ENCODE results near the gene PXYLP1.
"Not testable (repeated sequence)": the region's sequence is repeated elsewhere in the genome, so short reads cannot be mapped to it uniquely, and the experiment has no call there.

The PXYLP1 gene

GRCh38 chr3:141231101-141231951 lies at the start of gene PXYLP1:
Gene PXYLP1, plus strand, starts transcription at chr3:141231825. Its CDS starts 28,351 bp downstream, at chr3:141260176.
- peak; percentile 92 for DNase-seq

GRCh38 chr3:141183606-141184005 lies 48.0 kb upstream of the PXYLP1 start:
- no peak for DNase-seq

- no peak for DNase-seq
Observed at GRCh38 chr3:141184430-141184829, 47.2 kb upstream of the PXYLP1 start.

GRCh38 chr3:141191097-141191749 lies 40.4 kb upstream of the PXYLP1 start:
- DNase-seq = no peak

GRCh38 chr3:141192345-141192744 lies 39.3 kb upstream of the PXYLP1 start:
- peak; percentile 98 for DNase-seq

GRCh38 chr3:141193066-141193830 lies 38.4 kb upstream of the PXYLP1 start:
- no peak for DNase-seq

- no peak for DNase-seq
Observed at GRCh38 chr3:141201122-141201521, 30.5 kb upstream of the PXYLP1 start.

- DNase-seq = no peak
Observed at GRCh38 chr3:141202682-141203081, 28.9 kb upstream of the PXYLP1 start.

GRCh38 chr3:141203866-141204265 lies 27.8 kb upstream of the PXYLP1 start:
- no peak for DNase-seq

- no peak for DNase-seq
Observed at GRCh38 chr3:141204343-141204742, 27.3 kb upstream of the PXYLP1 start.

- not testable (repeated sequence) for DNase-seq
Observed at GRCh38 chr3:141211306-141211705, 20.3 kb upstream of the PXYLP1 start.

GRCh38 chr3:141212101-141212500 lies 19.5 kb upstream of the PXYLP1 start:
- no peak for DNase-seq

GRCh38 chr3:141212555-141212954 lies 19.1 kb upstream of the PXYLP1 start:
- no peak for DNase-seq

GRCh38 chr3:141216975-141217374 lies 14.7 kb upstream of the PXYLP1 start:
- DNase-seq = no peak

GRCh38 chr3:141217389-141217788 lies 14.2 kb upstream of the PXYLP1 start:
- no peak for DNase-seq

- DNase-seq = no peak
Observed at GRCh38 chr3:141218162-141218835, 13.3 kb upstream of the PXYLP1 start.

GRCh38 chr3:141218926-141219325 lies 12.7 kb upstream of the PXYLP1 start:
- DNase-seq = no peak

- DNase-seq = no peak
Observed at GRCh38 chr3:141223673-141224166, 7.9 kb upstream of the PXYLP1 start.

- DNase-seq = no peak
Observed at GRCh38 chr3:141225939-141226338, 5.7 kb upstream of the PXYLP1 start.

- DNase-seq = no peak
Observed at GRCh38 chr3:141227216-141227615, 4.4 kb upstream of the PXYLP1 start.

- DNase-seq = no peak
Observed at GRCh38 chr3:141227752-141228151, 3.9 kb upstream of the PXYLP1 start.

GRCh38 chr3:141228395-141228794 lies 3.2 kb upstream of the PXYLP1 start:
- DNase-seq = no peak

- no peak for DNase-seq
Observed at GRCh38 chr3:141229132-141229531, 2.5 kb upstream of the PXYLP1 start.
